ENCODE measurements around the gene AFM.

Gene AFM

GRCh38 chr4:73456177-73457022, 25.1 kb upstream of the AFM start:
- no peak for DNase-seq (ENCODE audit: low read depth)
- TF ChIP-seq MYC (IDR thresholded peaks at IDR 0.05; ENCODE audit: low read depth, low read length): no peak
- TF ChIP-seq, protein P1, sequence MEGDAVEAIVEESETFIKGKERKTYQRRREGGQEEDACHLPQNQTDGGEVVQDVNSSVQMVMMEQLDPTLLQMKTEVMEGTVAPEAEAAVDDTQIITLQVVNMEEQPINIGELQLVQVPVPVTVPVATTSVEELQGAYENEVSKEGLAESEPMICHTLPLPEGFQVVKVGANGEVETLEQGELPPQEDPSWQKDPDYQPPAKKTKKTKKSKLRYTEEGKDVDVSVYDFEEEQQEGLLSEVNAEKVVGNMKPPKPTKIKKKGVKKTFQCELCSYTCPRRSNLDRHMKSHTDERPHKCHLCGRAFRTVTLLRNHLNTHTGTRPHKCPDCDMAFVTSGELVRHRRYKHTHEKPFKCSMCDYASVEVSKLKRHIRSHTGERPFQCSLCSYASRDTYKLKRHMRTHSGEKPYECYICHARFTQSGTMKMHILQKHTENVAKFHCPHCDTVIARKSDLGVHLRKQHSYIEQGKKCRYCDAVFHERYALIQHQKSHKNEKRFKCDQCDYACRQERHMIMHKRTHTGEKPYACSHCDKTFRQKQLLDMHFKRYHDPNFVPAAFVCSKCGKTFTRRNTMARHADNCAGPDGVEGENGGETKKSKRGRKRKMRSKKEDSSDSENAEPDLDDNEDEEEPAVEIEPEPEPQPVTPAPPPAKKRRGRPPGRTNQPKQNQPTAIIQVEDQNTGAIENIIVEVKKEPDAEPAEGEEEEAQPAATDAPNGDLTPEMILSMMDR (IDR thresholded peaks at IDR 0.05; ENCODE audit: low read depth, low read length): no peak
- no peak for TF ChIP-seq MAX (IDR thresholded peaks at IDR 0.05; ENCODE audit: low read depth, low read length)
- TF ChIP-seq POLR2A (IDR thresholded peaks at IDR 0.05; ENCODE audit: extremely low read depth, insufficient read length): no peak
- H3K4me3 ChIP-seq (ENCODE audit: low read depth, low read length): no peak overlapping the region

- H3K4me3 ChIP-seq (ENCODE audit: low read depth, low read length): no peak overlapping the region
- no peak for TF ChIP-seq POLR2A (IDR thresholded peaks at IDR 0.05; ENCODE audit: extremely low read depth, insufficient read length)
- no peak for TF ChIP-seq MAX (IDR thresholded peaks at IDR 0.05; ENCODE audit: low read depth, low read length)
- TF ChIP-seq, protein P1 (IDR thresholded peaks at IDR 0.05; ENCODE audit: low read depth, low read length): no peak
- no peak for TF ChIP-seq MYC (IDR thresholded peaks at IDR 0.05; ENCODE audit: low read depth, low read length)
- no peak for DNase-seq (ENCODE audit: low read depth)
These were observed 23.1 kb upstream of the AFM start for GRCh38 chr4:73458184-73459047.

DNA sequence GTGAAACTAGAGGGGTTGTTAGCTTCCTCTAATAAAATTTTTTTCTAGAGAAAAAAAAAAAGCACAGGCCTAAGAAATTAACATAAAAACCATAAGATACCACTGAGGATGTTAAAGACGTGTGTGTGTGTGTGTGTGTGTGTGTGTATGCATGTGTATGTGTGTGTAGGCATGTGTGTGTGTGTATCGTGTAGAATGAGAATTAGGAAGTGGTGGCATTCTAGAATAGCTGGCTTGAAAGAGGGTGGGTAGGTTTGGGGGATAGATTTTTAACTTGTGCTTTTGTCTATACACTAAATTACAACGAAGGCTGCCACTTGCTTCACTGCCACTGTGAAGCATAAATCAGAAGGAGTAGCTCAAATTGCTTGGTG, 22.5 kb upstream of the AFM start:
- TF ChIP-seq, protein P1 (IDR thresholded peaks at IDR 0.05; ENCODE audit: low read depth, low read length): no peak
- DNase-seq (ENCODE audit: low read depth): no peak
- no peak overlapping the region for H3K4me3 ChIP-seq (ENCODE audit: low read depth, low read length)

DNA sequence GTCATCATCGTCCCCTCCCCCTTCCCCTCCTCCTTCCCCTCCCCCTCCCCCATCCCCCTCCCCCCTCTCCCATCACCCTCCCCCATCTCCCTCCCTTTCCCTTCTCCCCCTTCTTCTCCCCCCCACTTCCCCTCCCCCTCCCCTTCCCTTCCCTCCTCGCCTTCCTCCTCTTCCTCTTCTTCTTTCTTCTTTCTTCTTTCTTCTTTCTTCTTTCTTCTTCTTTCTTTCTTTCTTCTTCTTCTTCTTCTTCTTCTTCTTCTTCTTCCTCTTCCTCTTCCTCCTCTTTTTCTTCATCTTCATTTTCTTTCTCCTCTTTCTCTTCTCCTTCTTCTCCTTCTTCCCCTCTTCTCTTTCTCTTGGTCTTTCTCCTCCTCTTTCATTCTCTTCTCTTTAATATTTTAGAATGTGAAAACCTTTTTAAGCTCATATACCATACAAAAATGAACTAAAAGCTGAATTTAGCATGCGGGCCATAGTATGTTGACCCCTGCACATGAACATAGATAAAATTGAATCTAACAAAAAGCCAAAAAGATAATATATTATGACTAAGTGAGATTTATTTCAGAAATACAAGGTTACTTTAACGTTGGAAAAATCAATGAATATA, 20.5 kb upstream of the AFM start:
- no peak overlapping the region for H3K4me3 ChIP-seq (ENCODE audit: low read depth, low read length)
- no peak for DNase-seq (ENCODE audit: low read depth)
- TF ChIP-seq, protein P1 (IDR thresholded peaks at IDR 0.05; ENCODE audit: low read depth, low read length): no peak
- TF ChIP-seq MYC (IDR thresholded peaks at IDR 0.05; ENCODE audit: low read depth, low read length): no peak
- no peak for TF ChIP-seq MAX (IDR thresholded peaks at IDR 0.05; ENCODE audit: low read depth, low read length)
- TF ChIP-seq POLR2A (IDR thresholded peaks at IDR 0.05; ENCODE audit: extremely low read depth, insufficient read length): no peak

DNA sequence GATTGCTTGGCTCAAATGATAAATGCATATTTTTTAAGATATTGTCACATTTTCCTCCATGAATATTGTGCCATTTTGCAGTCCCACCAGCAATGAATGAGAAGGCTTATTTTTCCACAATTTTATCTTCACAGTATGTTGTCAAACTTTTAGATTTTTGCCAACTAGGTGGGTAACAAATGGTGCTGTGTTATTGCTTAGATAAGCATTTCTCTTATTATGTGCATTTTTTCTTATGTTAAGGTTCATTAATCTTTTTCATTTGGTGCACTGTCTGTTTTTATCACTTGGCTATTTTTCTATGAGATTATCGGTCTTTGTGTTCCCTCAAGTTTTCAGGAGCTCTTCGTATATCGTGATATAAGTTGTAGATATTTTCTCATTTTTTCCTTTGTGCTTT, 13.4 kb upstream of the AFM start:
- no peak for DNase-seq (ENCODE audit: low read depth)
- H3K4me3 ChIP-seq (ENCODE audit: low read depth, low read length): no peak overlapping the region

More for the DNA sequence above, 13.4 kb upstream of the AFM start:
- no peak for TF ChIP-seq MAX (IDR thresholded peaks at IDR 0.05; ENCODE audit: low read depth, low read length)
- TF ChIP-seq, protein P1 (IDR thresholded peaks at IDR 0.05; ENCODE audit: low read depth, low read length): no peak
- TF ChIP-seq POLR2A (IDR thresholded peaks at IDR 0.05; ENCODE audit: extremely low read depth, insufficient read length): no peak
- no peak for TF ChIP-seq MYC (IDR thresholded peaks at IDR 0.05; ENCODE audit: low read depth, low read length)

All from NB4 (cell line).